HCT116 (cell line): Measurements from ENCODE around the gene MED13L. TPM values are rescaled to one million over a fixed set of nuclear protein-coding genes. Genes with fewer than 3 reads are reported as not detected.
"Not testable (repeated sequence)": the region's sequence is repeated elsewhere in the genome, so short reads cannot be mapped to it uniquely, and the experiment has no call there.

Source experiments
- ATAC-seq: fragments of 200-7000 bp; cut with Tn5 transposase; 2 replicates; pipeline ENCODE4 v1.9.1; 2020; ENCODE audit warnings: mild to moderate bottlenecking, moderate library complexity
- BruUV-seq: library from RNA; stranded (reverse); fragments of 400-500 nt; replicated peaks from 2 replicates; lab custom pipeline; 2021; lab: Mats Ljungman, UMichigan
- CTCF ChIA-PET: fragments of 300-600 bp; sonication (Branson Sonifier 250); formaldehyde crosslinking; loops from one replicate; lab custom pipeline; 2021; ENCODE audit warnings: antibody characterized with exemption; lab: Charles Lee
- POLR2A ChIA-PET: fragments of 300-600, 350-600 bp; sonication (Branson Sonifier 250); formaldehyde crosslinking; loops from one replicate; lab custom pipeline; 2021; ENCODE audit warnings: antibody characterized with exemption; lab: Charles Lee
- RAD21 ChIA-PET, 2 experiments: fragments of 300-600 bp; sonication (Branson Sonifier 250); formaldehyde crosslinking; loops; one replicate each; lab custom pipeline; 2023; ENCODE audit warnings: low total read pairs in 2 of 2; ENCODE audit not compliant: uncharacterized antibody in 2 of 2, unreplicated experiment in 2 of 2, low non-redundant PET in 1 of 2; lab: Charles Lee
- DNase-seq: peaks from one replicate; pipeline ENCODE4 v3.0.0-alpha.2; 2010; ENCODE audit warnings: low read depth, low spot score
- H2AFZ ChIP-seq: fragments of 200-600 bp; shearing (Covaris generic), sonication (generic); 2 replicates; pipeline ENCODE4 v1.6.1; 2017; ENCODE audit warnings: low read depth, mixed run types, mixed read lengths, antibody characterized with exemption, low read length; ENCODE audit not compliant: poor library complexity, severe bottlenecking
- H3K27ac ChIP-seq: 2 replicates; pipeline ENCODE4 v1.5.1; 2012; ENCODE audit warnings: low read depth, low read length
- H3K27me3 ChIP-seq: fragments of 200-600 bp; sonication (generic); 2 replicates; pipeline ENCODE4 v1.6.1; 2016; ENCODE audit warnings: mixed run types, low read length, mixed read lengths; ENCODE audit not compliant: insufficient read depth
- H3K36me3 ChIP-seq, 2 experiments: fragments of 200-500 bp in 1 of 2; fragments of 200-600 bp in 1 of 2; sonication (Bioruptor generic) in 1 of 2; sonication (generic) in 1 of 2; 2 replicates each; pipeline versions ENCODE4 v1.5.1 to v1.6.1; 2014 to 2016; ENCODE audit warnings: low read length in 2 of 2, inconsistent platforms in 1 of 2, mixed read lengths in 1 of 2, mixed run types in 1 of 2; ENCODE audit not compliant: insufficient read depth in 2 of 2, control insufficient read depth in 1 of 2
- H3K4me1 ChIP-seq, 2 experiments: fragments of 200-600 bp in 1 of 2; sonication (generic) in 1 of 2; 2 replicates each; pipeline versions ENCODE4 v1.5.1 to v1.6.1; 2012 to 2017; ENCODE audit warnings: low read length in 2 of 2, inconsistent platforms in 1 of 2, mild to moderate bottlenecking in 1 of 2, mixed read lengths in 1 of 2, mixed run types in 1 of 2, moderate library complexity in 1 of 2; ENCODE audit not compliant: insufficient read depth in 2 of 2, control insufficient read depth in 1 of 2
- H3K4me2 ChIP-seq: fragments of 200-600 bp; sonication (generic); 2 replicates; pipeline ENCODE4 v1.6.1; 2017; ENCODE audit warnings: mixed run types, low read length, mixed read lengths
- H3K4me3 ChIP-seq, 2 experiments: fragments of 200-600 bp in 1 of 2; sonication (generic) in 1 of 2; replicated peaks in 1 of 2; 2 replicates each; pipeline ENCODE4 v1.5.1; 2011 to 2016; ENCODE audit warnings: low read length in 2 of 2, control low read depth in 1 of 2, low read depth in 1 of 2, mild to moderate bottlenecking in 1 of 2, mixed read lengths in 1 of 2, mixed run types in 1 of 2
- H3K79me2 ChIP-seq: fragments of 200-600 bp; sonication (generic); 2 replicates; pipeline ENCODE4 v1.6.1; 2017; ENCODE audit warnings: mild to moderate bottlenecking, mixed run types, low read length, moderate library complexity, mixed read lengths; ENCODE audit not compliant: insufficient read depth
- H3K9ac ChIP-seq: fragments of 200-600 bp; sonication (generic); 2 replicates; pipeline ENCODE4 v1.6.1; 2016; ENCODE audit warnings: low read length, mixed read lengths
- H3K9me2 ChIP-seq: fragments of 200-600 bp; sonication (generic), shearing (Covaris generic); 2 replicates; pipeline ENCODE4 v1.6.1; 2017; ENCODE audit warnings: mixed run types, mild to moderate bottlenecking, moderate library complexity; ENCODE audit not compliant: insufficient read depth
- H3K9me3 ChIP-seq, 2 experiments: fragments of 200-500 bp in 1 of 2; fragments of 200-600 bp in 1 of 2; sonication (Bioruptor generic) in 1 of 2; sonication (generic) in 1 of 2; 2 replicates each; pipeline ENCODE4 v1.6.1; 2014 to 2017; ENCODE audit warnings: low read length in 2 of 2, mixed read lengths in 2 of 2, inconsistent platforms in 1 of 2, low read depth in 1 of 2, mild to moderate bottlenecking in 1 of 2, mixed run types in 1 of 2, moderate library complexity in 1 of 2; ENCODE audit not compliant: control insufficient read depth in 1 of 2, insufficient read depth in 1 of 2
- H4K20me1 ChIP-seq: fragments of 200-600 bp; sonication (generic), shearing (Covaris generic); 2 replicates; pipeline ENCODE4 v1.6.1; 2017; ENCODE audit warnings: mixed run types, mild to moderate bottlenecking, moderate library complexity; ENCODE audit not compliant: insufficient read depth
- CBX3 ChIP-seq: IDR thresholded peaks from 2 replicates; pipeline ENCODE4 v1.6.1; 2012; ENCODE audit warnings: low read depth
- CEBPB ChIP-seq: IDR thresholded peaks from 2 replicates; pipeline ENCODE4 v1.6.1; 2012; ENCODE audit warnings: low read depth
- EGR1 ChIP-seq: IDR thresholded peaks from 2 replicates; pipeline ENCODE4 v1.6.1; 2012; ENCODE audit warnings: low read depth
- EZH2 ChIP-seq: fragments of 200-600 bp; sonication (generic); IDR thresholded peaks from 2 replicates; pipeline ENCODE4 v1.6.1; 2017; ENCODE audit warnings: antibody characterized with exemption, mixed run types
- EZH2phosphoT487 ChIP-seq: fragments of 200-600 bp; IDR thresholded peaks from 2 replicates; pipeline ENCODE4 v1.6.1; 2018; ENCODE audit warnings: antibody characterized with exemption, borderline replicate concordance
- JUND ChIP-seq: IDR thresholded peaks from 2 replicates; pipeline ENCODE4 v1.6.1; 2012
- RAD21 ChIP-seq: IDR thresholded peaks from 2 replicates; pipeline ENCODE4 v1.6.1; 2012; ENCODE audit warnings: low read depth, mild to moderate bottlenecking
- REST ChIP-seq: IDR thresholded peaks from 2 replicates; pipeline ENCODE4 v1.6.1; 2012; ENCODE audit warnings: low read depth
- SP1 ChIP-seq: IDR thresholded peaks from 2 replicates; pipeline ENCODE4 v1.6.1; 2012; ENCODE audit warnings: low read depth
- ZFX ChIP-seq: fragments of 450-650 bp; IDR thresholded peaks from 2 replicates; pipeline ENCODE4 v1.6.1; 2017
- intact Hi-C: fragments of 100-400 bp; cut with micrococcal nuclease; formaldehyde crosslinking; loops from 2 replicates; pipeline ENCODE4 v1.10.0; 2022
- total RNA-seq: library from RNA; stranded (reverse); gene quantifications from one replicate; pipeline ENCODE4 v1.2.1, GENCODE V29; 2021; ENCODE audit not compliant: unreplicated experiment
- TF ChIP-seq, protein P1 (sequence below): IDR thresholded peaks from 2 replicates; pipeline ENCODE4 v1.6.1; 2012
- TF ChIP-seq, protein P2 (sequence below): IDR thresholded peaks from 2 replicates; pipeline ENCODE4 v1.6.1; 2011; ENCODE audit warnings: mild to moderate bottlenecking, low read length, moderate library complexity; ENCODE audit not compliant: insufficient replicate concordance; ENCODE audit errors: extremely low read depth
- TF ChIP-seq, protein P3 (sequence below): IDR thresholded peaks from 2 replicates; pipeline ENCODE4 v1.6.1; 2012

MED13L gene
- total RNA-seq, 1 experiment from 2014 or later = 176 TPM

DNA sequence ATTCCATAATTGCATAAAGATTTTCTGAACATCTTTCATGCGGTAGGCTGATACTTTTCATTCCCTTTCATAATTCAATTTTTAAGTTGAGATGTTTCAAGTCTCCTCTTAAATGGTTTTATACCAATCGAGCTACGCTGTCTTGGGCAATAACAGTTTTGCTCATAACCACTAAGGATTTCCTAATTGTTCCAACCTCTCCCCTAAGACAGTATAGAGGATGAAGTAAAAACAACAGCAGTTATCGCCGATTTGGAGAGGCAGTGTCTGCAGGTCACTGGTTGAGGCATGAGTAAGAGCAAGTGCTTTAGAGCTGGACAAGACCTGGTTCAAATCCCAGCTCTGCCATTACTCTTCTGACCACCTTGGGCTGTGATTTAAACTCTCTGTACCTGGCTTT lies 6.9 kb upstream of the MED13L start:
- Histone ChIP-seq H3K36me3 (no peaks in the 10 kb centered on the region), H3K9me2 (no peaks in the 10 kb centered on the region), H2AFZ (no peak overlapping the region), H3K4me1 (no peaks in the 10 kb centered on the region), H4K20me1 (no peaks in the 10 kb centered on the region), H3K79me2 (no peaks in the 10 kb centered on the region), H3K9me3 (no peaks in the 10 kb centered on the region), H3K4me3 (no peak overlapping the region), H3K27ac (no peak overlapping the region), H3K4me2 (no peak overlapping the region), H3K27me3 (no peaks in the 10 kb centered on the region), H3K9ac (no peak overlapping the region)
- ChIA-PET POLR2A (no interaction called here), RAD21 (no interaction called here), CTCF (no interaction called here)
- intact Hi-C loops = no loop called here
- no TSS peak for BruUV-seq
- TF ChIP-seq, protein P1, sequence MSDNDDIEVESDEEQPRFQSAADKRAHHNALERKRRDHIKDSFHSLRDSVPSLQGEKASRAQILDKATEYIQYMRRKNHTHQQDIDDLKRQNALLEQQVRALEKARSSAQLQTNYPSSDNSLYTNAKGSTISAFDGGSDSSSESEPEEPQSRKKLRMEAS = no peak
- TF ChIP-seq SP1 (no peak), ZFX (no peak), REST (no peak), EGR1 (no peak), JUND (no peak), RAD21 (no peak), EZH2 (no peak), CBX3 (no peak), CEBPB (no peak), EZH2phosphoT487 (no peak)
- TF ChIP-seq, protein P2, sequence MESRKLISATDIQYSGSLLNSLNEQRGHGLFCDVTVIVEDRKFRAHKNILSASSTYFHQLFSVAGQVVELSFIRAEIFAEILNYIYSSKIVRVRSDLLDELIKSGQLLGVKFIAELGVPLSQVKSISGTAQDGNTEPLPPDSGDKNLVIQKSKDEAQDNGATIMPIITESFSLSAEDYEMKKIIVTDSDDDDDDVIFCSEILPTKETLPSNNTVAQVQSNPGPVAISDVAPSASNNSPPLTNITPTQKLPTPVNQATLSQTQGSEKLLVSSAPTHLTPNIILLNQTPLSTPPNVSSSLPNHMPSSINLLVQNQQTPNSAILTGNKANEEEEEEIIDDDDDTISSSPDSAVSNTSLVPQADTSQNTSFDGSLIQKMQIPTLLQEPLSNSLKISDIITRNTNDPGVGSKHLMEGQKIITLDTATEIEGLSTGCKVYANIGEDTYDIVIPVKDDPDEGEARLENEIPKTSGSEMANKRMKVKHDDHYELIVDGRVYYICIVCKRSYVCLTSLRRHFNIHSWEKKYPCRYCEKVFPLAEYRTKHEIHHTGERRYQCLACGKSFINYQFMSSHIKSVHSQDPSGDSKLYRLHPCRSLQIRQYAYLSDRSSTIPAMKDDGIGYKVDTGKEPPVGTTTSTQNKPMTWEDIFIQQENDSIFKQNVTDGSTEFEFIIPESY = no peak
- TF ChIP-seq, protein P3, sequence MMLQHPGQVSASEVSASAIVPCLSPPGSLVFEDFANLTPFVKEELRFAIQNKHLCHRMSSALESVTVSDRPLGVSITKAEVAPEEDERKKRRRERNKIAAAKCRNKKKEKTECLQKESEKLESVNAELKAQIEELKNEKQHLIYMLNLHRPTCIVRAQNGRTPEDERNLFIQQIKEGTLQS = no peak
- ATAC-seq (no peak), DNase-seq (no peak)

- BruUV-seq, H3K27ac ChIP-seq, POLR2A ChIA-PET, H3K4me1 ChIP-seq, H3K79me2 ChIP-seq, H3K4me3 ChIP-seq, H3K27me3 ChIP-seq, H3K9me2 ChIP-seq, H3K4me2 ChIP-seq, CTCF ChIA-PET, H4K20me1 ChIP-seq, H3K9ac ChIP-seq, H2AFZ ChIP-seq, ATAC-seq, H3K36me3 ChIP-seq, H3K9me3 ChIP-seq, DNase-seq, intact Hi-C loops, RAD21 ChIA-PET: not testable (repeated sequence)
Measured at GRCh38 chr12:116283881-116284280, 6.4 kb upstream of the MED13L start.
